Measurements from ENCODE around the gene SMC1B.

The SMC1B gene

GRCh38 chr22:45318558-45319323 lies 94.7 kb downstream of the SMC1B start:
- peak; percentile 48 for DNase-seq

GRCh38 chr22:45318168-45318557 lies 95.2 kb downstream of the SMC1B start:
- peak; percentile 80 for DNase-seq

- peak; percentile 14 for DNase-seq
Observed at GRCh38 chr22:45317551-45318167, 95.7 kb downstream of the SMC1B start.

- DNase-seq: no peak
Observed at GRCh38 chr22:45316796-45317526, 96.4 kb downstream of the SMC1B start.

GRCh38 chr22:45314786-45315185 lies 98.6 kb downstream of the SMC1B start:
- no peak for DNase-seq

GRCh38 chr22:45314054-45314721 lies 99.2 kb downstream of the SMC1B start:
- DNase-seq: no peak

GRCh38 chr22:45312856-45313255 lies 100.5 kb downstream of the SMC1B start:
- no peak for DNase-seq

GRCh38 chr22:45312415-45312814 lies 101.0 kb downstream of the SMC1B start:
- DNase-seq: no peak

- DNase-seq: no peak
Observed at GRCh38 chr22:45310977-45311531, 102.3 kb downstream of the SMC1B start.

GRCh38 chr22:45310331-45310976 lies 102.9 kb downstream of the SMC1B start:
- DNase-seq: no peak

GRCh38 chr22:45309422-45310227 lies 103.8 kb downstream of the SMC1B start, which contains the start of gene FAM118A:
TSS of gene FAM118A (plus strand) at chr22:45309934. CDS start at chr22:45322380, 12,446 bp downstream.
- DNase-seq: peak; percentile 97

- DNase-seq: peak; percentile 53
Observed at GRCh38 chr22:45308957-45309421, 104.4 kb downstream of the SMC1B start.

GRCh38 chr22:45308391-45308956 lies 104.9 kb downstream of the SMC1B start:
- DNase-seq: no peak

- no peak for DNase-seq
Observed at GRCh38 chr22:45306139-45306538, 107.3 kb downstream of the SMC1B start.

GRCh38 chr22:45305456-45306075 lies 107.8 kb downstream of the SMC1B start:
- DNase-seq: no peak

GRCh38 chr22:45304971-45305370 lies 108.4 kb downstream of the SMC1B start:
- no peak for DNase-seq

- DNase-seq: no peak
Observed at GRCh38 chr22:45303181-45303580, 110.2 kb downstream of the SMC1B start.

- no peak for DNase-seq
Observed at GRCh38 chr22:45302751-45303150, 110.6 kb downstream of the SMC1B start.

- no peak for DNase-seq
Observed at GRCh38 chr22:45298934-45299505, 114.4 kb downstream of the SMC1B start.
